Left lung (tissue), 10 donors: ENCODE data around the gene PHLDB2. TPM values are rescaled to one million over a fixed set of nuclear protein-coding genes. Genes with fewer than 3 reads are reported as not detected.

Source experiments
- ATAC-seq: fragments of 200-7000 bp; cut with Tn5 transposase; one replicate; pipeline ENCODE4 v1.9.1; 2020; ENCODE audit warnings: moderate library complexity
- DNase-seq, 4 donors: peaks; one replicate each; pipeline ENCODE4 v3.0.0-alpha.2; 2013 to 2020
- H3K27ac ChIP-seq, 2 donors: fragments of 200-600 bp; sonication (generic) in 1 of 2; one replicate each; pipeline versions ENCODE4 v1.5.0 to v1.8.0; 2020 to 2021
- H3K27me3 ChIP-seq, 2 donors: fragments of 200-600 bp; sonication (generic) in 1 of 2; one replicate each; pipeline versions ENCODE4 v1.5.0 to v1.8.0; 2020 to 2021
- H3K36me3 ChIP-seq, 2 donors: fragments of 200-600 bp; sonication (generic) in 1 of 2; one replicate each; pipeline versions ENCODE4 v1.5.0 to v1.8.0; 2020 to 2021
- H3K4me1 ChIP-seq, 2 donors: fragments of 200-600 bp; one replicate each; pipeline ENCODE4 v1.8.0; 2021
- H3K4me3 ChIP-seq, 2 donors: fragments of 200-600 bp; sonication (generic) in 1 of 2; one replicate each; pipeline versions ENCODE4 v1.5.0 to v1.8.0; 2020 to 2021; ENCODE audit warnings: mild to moderate bottlenecking in 1 of 2
- H3K9me3 ChIP-seq, 2 donors: fragments of 200-600 bp; sonication (generic) in 1 of 2; one replicate each; pipeline versions ENCODE4 v1.5.0 to v1.8.0; 2020 to 2021
- intact Hi-C, 2 donors: fragments of 100-400 bp; cut with DNase I; formaldehyde crosslinking; loops; one replicate each; pipeline versions ENCODE4 v1.11.2 to v1.14.2; 2022
- polyA plus RNA-seq, 6 donors: library from polyadenylated mRNA; unstranded; fragments of 120-200 nt; gene quantifications; one replicate each; pipeline ENCODE4 v1.2.1, GENCODE V29; 2013; ENCODE audit not compliant: insufficient read length in 6 of 6
- total RNA-seq, 2 donors: library from RNA; stranded (reverse); fragmentation: NEBNext Ultra II Directional; extraction: Animal tissue kit (Norgen Biotek cat#: 25700); gene quantifications; one replicate each; pipeline ENCODE4 v1.2.1, GENCODE V29; 2021
- TF ChIP-seq, protein P1 (sequence below), 2 donors: fragments of 200-600 bp; sonication (generic) in 1 of 2; IDR thresholded peaks; one replicate each; pipeline versions ENCODE4 v1.5.0 to v1.8.0; 2021; ENCODE audit warnings: antibody characterized with exemption in 2 of 2
- donor health status: DM: no; HTN: yes; CAD: no.
- donor health status: DM: no; HTN: no; CAD: no.

The PHLDB2 gene
- total and polyA plus RNA-seq, 8 donors, result 38.0 to 71.0 (median 51.7) TPM

DNA sequence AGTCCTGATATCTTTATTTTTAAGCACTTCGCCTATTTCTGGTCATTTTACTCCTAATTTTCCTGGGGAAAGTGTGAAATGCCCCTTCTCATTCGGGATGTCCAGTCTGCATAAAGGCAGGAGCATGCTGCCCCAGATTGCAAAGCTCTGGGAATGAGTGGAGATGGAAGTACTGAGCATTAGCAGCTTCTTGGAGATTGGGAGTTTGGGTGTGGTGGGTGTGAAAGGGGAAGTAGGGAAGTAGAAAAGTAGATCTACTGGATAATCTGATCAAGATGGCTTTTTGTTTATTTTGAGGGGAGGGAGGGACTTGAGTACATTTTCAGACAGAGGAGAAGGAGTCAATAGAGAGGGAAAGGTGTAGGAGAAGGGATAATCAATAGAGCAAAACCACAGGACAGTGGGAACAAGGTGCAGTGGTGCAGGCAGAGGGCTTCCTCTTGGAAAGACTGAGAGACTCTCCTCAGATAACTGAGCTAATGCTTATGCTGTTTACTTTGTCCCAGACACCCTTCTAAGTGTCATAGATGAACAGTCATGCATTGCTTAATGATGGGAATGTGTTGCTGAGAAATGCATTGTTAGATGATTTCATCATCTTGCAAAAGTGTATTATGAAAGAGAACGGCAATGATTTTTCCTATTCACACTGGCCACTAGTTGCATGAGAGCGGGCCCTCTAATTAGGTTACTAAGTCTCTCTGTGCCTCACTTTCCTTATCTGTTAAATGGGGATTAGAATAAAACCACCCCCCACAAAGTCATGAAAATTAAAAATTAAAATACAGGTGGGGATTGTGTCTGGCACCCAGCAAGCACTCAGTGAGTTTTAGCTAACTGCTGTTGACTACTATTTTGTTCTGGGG lies 45.5 kb downstream of the PHLDB2 start:
- H3K27ac ChIP-seq, result peak overlapping the region in 1 of 2 donors; percentile 43
- H3K36me3 ChIP-seq, result no peaks in the 10 kb centered on the region
- TF ChIP-seq, protein P1, sequence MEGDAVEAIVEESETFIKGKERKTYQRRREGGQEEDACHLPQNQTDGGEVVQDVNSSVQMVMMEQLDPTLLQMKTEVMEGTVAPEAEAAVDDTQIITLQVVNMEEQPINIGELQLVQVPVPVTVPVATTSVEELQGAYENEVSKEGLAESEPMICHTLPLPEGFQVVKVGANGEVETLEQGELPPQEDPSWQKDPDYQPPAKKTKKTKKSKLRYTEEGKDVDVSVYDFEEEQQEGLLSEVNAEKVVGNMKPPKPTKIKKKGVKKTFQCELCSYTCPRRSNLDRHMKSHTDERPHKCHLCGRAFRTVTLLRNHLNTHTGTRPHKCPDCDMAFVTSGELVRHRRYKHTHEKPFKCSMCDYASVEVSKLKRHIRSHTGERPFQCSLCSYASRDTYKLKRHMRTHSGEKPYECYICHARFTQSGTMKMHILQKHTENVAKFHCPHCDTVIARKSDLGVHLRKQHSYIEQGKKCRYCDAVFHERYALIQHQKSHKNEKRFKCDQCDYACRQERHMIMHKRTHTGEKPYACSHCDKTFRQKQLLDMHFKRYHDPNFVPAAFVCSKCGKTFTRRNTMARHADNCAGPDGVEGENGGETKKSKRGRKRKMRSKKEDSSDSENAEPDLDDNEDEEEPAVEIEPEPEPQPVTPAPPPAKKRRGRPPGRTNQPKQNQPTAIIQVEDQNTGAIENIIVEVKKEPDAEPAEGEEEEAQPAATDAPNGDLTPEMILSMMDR (IDR thresholded peaks at IDR 0.05), result peak in 1 of 2 donors; percentile 12
- H3K27me3 ChIP-seq, result no peaks in the 10 kb centered on the region
- no peaks in the 10 kb centered on the region for H3K9me3 ChIP-seq
- intact Hi-C loops, result no loop called here
- H3K4me1 ChIP-seq, result peaks cover 4 to 12% of the 10 kb centered on the region in 2 donors
- DNase-seq (peak in 2 of 4 donors; percentile 32 to 42), ATAC-seq (peak; percentile 86)
- H3K4me3 ChIP-seq, result no peak overlapping the region

DNA sequence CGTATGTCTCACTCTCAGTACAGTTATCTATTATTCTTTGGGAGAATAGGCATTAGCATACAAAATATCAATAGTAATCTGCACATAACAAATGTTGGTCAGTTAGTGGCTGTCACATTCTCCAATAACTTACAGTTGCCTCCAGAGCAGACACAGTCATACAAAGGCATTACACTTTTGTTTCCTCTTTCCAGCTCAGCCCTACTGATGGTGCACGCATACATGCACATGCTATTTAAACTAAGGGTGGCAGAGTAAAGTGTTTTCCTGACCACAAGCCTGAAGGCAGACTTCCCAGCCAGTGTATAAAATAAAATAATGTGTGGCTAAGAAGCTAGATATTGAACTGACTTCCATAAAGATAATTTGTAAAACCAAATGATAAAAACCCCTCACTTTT lies 47.6 kb downstream of the PHLDB2 start:
- no peaks in the 10 kb centered on the region for H3K9me3 ChIP-seq
- H3K4me1 ChIP-seq, result peaks cover 4 to 12% of the 10 kb centered on the region in 2 donors
- TF ChIP-seq, protein P1 (IDR thresholded peaks at IDR 0.05), result no peak
- no peak overlapping the region for H3K4me3 ChIP-seq
- H3K27ac ChIP-seq, result no peak overlapping the region
- intact Hi-C loops, result no loop called here
- H3K27me3 ChIP-seq, result no peaks in the 10 kb centered on the region
- DNase-seq, result no peak
- ATAC-seq, result no peak
- H3K36me3 ChIP-seq, result no peaks in the 10 kb centered on the region

DNA sequence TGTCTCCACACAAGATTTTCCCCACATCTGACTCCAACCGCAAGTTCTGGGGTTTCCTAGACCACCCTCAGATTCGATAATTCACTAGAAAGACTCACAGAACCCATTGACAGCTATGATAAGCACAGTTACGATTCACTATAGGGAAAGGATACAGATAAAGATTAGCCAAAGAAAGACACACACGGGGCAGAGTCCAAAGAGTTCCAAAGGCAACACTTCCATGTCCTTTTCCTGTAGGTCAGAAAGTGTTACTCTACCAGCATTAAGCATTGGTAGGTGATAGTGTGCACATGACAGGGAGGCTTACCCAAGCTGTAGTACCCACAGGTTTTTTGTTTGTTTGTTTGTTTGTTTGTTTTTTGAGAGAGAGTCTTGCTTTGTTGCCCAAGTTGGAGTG lies 48.1 kb downstream of the PHLDB2 start:
- DNase-seq (no peak), ATAC-seq (no peak)
- H3K4me1 ChIP-seq, result peaks cover 4 to 12% of the 10 kb centered on the region in 2 donors
- no peak overlapping the region for H3K27ac ChIP-seq
- no peaks in the 10 kb centered on the region for H3K36me3 ChIP-seq
- H3K4me3 ChIP-seq, result no peak overlapping the region
- intact Hi-C loops, result no loop called here
- H3K27me3 ChIP-seq, result no peaks in the 10 kb centered on the region
- TF ChIP-seq, protein P1 (IDR thresholded peaks at IDR 0.05), result no peak
- no peaks in the 10 kb centered on the region for H3K9me3 ChIP-seq

DNA sequence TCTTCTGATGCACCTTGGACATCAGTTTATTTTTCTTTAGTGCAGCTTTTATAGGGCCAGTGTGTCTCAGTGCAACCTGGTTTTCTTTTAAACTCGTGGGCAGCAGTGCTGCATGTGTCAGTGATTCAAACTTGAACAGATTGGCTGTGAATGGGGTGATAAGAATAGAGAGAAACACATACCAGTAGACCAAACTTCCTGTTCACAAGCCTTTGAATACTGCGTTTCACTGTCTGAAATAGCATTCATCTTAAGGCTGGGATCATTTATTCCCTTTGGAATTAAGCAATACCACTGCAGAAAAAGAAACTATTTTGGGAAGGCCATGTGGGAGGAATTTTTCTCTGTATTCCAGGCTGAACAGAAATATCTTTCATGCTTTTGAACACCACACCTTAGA lies 51.7 kb downstream of the PHLDB2 start:
- peaks cover 0 to 6% of the 10 kb centered on the region in 2 donors for H3K36me3 ChIP-seq
- ATAC-seq (peak; percentile 63), DNase-seq (no peak)
- intact Hi-C loops, result no loop called here
- H3K9me3 ChIP-seq, result no peaks in the 10 kb centered on the region
- no peaks in the 10 kb centered on the region for H3K27me3 ChIP-seq
- TF ChIP-seq, protein P1 (IDR thresholded peaks at IDR 0.05), result no peak
- H3K4me3 ChIP-seq, result no peak overlapping the region
- no peaks in the 10 kb centered on the region for H3K4me1 ChIP-seq
- no peak overlapping the region for H3K27ac ChIP-seq

DNA sequence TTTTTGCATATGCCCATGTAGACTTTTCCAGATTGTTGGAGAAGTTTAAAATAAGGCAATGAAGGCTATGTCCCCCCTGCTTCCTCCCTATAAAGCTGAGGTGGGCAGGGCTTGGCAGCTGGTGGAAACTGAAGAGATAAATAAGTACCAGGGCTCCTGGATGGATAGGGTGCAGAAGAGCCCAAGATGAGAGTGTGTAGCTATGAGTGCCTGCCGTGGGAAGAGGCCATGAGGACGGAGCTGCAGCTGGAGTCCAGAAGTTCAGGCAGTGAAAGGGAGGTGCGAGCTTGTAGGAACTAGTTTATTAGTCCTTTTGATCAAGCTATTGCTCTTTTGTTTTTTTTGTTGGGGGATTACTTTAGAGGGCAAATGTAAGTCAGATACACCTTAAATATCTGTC lies 52.4 kb downstream of the PHLDB2 start:
- Histone ChIP-seq H3K27ac (no peak overlapping the region), H3K27me3 (no peaks in the 10 kb centered on the region), H3K4me1 (no peaks in the 10 kb centered on the region), H3K36me3 (peaks cover 0 to 6% of the 10 kb centered on the region in 2 donors), H3K4me3 (no peak overlapping the region), H3K9me3 (no peaks in the 10 kb centered on the region)
- ATAC-seq (peak; percentile 23), DNase-seq (no peak)
- TF ChIP-seq, protein P1 (IDR thresholded peaks at IDR 0.05), result no peak
- intact Hi-C loops, result no loop called here
